Endothelial cell of umbilical vein (primary cell): Measurements from ENCODE around the gene C5orf58.

Experiments used
- CTCF ChIP-seq, 2 donors: IDR thresholded peaks; 1 replicate in 1 of 2; 2 replicates in 1 of 2; pipeline ENCODE4 v1.5.1; 2011; ENCODE audit warnings: low read length in 2 of 2, mild to moderate bottlenecking in 2 of 2, moderate library complexity in 2 of 2, control low read depth in 1 of 2, inconsistent platforms in 1 of 2, low read depth in 1 of 2; ENCODE audit not compliant: insufficient read depth in 1 of 2; ENCODE audit errors: extremely low read depth in 1 of 2
- EZH2 ChIP-seq: IDR thresholded peaks from 2 replicates; pipeline ENCODE4 v1.6.1; 2012; ENCODE audit warnings: borderline replicate concordance, low read depth, mild to moderate bottlenecking, moderate library complexity, low read length, inconsistent platforms; ENCODE audit not compliant: severe bottlenecking
- POLR2A ChIP-seq: IDR thresholded peaks from 2 replicates; pipeline ENCODE4 v1.6.1; 2012; ENCODE audit warnings: low read depth, mild to moderate bottlenecking, control low read depth, low read length
- POLR2AphosphoS5 ChIP-seq: IDR thresholded peaks from 2 replicates; pipeline ENCODE4 v1.6.1; 2012; ENCODE audit warnings: low read depth, mild to moderate bottlenecking, control low read depth, low read length, moderate library complexity; ENCODE audit not compliant: insufficient read depth
- TF ChIP-seq, protein P1 (sequence below): IDR thresholded peaks from 2 replicates; pipeline ENCODE4 v1.6.1; 2011; ENCODE audit not compliant: insufficient read depth, insufficient read length

GRCh38 chr5:170226129-170226615 lies 6.6 kb upstream of the C5orf58 start:
- TF ChIP-seq CTCF (IDR thresholded peaks at IDR 0.05; ENCODE audit: extremely low read depth in 1 of 2, insufficient read depth in 1 of 2, low read depth in 1 of 2, low read length in 2 of 2) (no peak), POLR2AphosphoS5 (no peak), POLR2A (no peak), EZH2 (no peak)
- TF ChIP-seq, protein P1, sequence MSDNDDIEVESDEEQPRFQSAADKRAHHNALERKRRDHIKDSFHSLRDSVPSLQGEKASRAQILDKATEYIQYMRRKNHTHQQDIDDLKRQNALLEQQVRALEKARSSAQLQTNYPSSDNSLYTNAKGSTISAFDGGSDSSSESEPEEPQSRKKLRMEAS = no peak
